AG08395 (cell line): ENCODE measurements around the gene CYP19A1.
A peak's percentile ranks its signal among the peaks of the same experiment; 100 is the strongest.

Experiments
- DNase-seq: peaks from one replicate; pipeline ENCODE4 v3.0.0; 2012; ENCODE audit warnings: mixed read lengths, low spot score

The CYP19A1 gene

DNA sequence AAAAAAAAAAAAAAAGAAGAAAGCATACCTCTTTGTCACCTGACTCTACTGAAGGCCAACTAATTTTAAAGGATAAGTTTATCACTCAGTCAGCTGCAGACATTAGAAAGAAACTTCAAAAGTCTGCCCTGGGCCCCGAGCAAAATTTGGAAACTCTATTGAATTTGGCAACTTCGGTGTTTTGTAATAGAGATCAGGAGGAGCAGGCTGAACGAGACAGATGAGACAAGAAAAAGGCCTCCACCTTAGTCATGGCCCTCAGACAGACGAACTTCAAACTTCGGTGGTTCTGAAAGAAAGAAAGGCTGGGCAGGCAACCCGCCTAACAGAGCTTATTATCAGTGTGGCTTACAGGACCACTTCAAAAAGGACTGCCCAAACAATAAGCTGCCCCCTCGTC lies 21.6 kb upstream of the CYP19A1 start:
- DNase-seq = no peak

GRCh38 chr15:51356983-51357382 lies 18.6 kb upstream of the CYP19A1 start:
- no peak for DNase-seq

DNA sequence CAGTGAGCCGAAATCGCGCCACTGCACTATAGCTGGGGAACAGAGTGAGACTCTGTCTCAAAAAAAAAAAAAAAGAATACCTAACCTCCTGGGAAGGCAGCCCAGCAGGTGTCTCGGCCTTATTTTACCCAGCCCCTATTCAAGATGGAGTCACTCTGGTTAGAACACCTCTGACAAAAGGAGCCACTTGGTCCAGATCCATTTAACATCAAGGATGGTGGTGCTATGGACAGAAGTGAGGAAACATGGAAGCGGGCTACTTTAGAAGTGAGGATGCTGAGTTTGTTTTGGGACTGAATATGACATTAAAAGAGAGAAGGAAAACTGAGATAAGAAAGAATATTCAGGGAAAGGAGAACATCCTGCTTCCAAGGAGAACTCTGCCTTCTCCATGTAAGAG lies 17.8 kb upstream of the CYP19A1 start:
- DNase-seq = no peak

DNA sequence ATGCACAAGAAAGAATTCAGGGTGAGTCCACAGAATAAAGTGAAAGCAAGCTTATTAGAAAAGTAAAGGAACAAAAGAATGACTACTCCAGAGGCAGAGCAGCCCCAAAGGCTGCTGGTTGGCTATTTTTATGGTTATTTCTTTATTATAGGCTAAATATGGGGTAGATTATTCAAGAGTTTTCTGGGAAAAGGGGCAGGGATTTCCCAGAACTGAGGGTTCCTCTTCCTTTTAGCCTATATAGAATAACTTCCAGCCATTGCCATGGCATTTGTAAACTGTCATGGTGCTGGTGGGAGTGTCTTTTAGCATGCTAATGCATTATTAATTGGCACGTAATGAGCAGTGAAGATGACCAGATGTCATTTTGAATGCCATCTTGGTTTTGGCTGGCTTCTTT lies 16.7 kb upstream of the CYP19A1 start:
- no peak for DNase-seq

GRCh38 chr15:51353976-51354375 lies 15.6 kb upstream of the CYP19A1 start:
- no peak for DNase-seq

- DNase-seq = no peak
Observed at GRCh38 chr15:51350723-51351122, 12.3 kb upstream of the CYP19A1 start.

DNA sequence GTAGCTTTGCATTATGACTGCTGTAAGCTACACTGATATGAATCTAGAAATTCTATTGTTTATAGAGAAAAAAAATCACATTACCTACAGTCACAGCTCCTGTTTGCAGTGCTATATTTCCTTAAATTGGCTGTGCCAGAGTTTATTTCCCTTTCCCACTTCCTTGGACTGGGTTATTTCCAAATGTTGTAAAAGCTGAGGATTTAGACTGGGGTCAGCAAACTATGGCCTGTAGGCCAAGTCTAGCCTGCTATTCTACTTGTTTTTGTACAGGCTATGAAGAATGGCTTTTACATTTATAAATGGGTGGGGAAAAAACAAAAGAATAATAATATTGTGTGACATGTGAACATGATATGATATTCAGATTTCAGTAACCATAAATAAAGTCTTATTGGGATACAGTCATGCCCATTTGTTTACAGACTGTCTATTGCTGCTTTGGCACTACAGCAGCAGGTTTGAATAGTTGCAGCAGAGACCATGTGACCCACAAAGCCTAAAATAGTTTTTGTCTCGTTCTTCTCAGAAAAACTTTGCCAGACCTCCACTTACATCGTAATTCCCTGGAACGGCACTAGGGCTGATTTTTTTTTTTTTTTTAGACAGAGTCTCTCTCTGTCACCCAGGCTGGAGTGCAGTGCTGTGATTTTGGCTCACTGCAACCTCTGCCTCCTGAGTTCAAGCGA lies 10.9 kb upstream of the CYP19A1 start:
- no peak for DNase-seq

DNA sequence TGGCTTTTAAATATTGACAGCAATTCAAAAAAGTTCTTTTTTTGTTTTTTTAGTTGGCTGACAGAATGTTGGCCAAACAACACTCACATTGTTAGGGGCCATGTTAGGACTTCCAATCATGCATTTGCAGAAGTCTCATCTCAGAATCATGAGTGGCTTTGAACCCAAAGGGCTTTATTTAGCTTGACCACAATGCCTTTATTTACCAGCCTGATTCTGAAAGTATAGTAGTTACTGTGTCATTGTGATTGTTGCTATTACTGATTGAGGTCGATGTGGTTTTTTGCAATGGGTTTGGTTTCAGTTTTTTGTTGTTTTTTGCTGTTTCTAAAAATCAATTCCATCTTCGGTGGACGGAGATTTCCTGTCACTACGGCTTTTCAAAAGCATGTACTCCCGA lies 10.3 kb upstream of the CYP19A1 start:
- no peak for DNase-seq

GRCh38 chr15:51346136-51346535 lies 7.7 kb upstream of the CYP19A1 start:
- no peak for DNase-seq

GRCh38 chr15:51343466-51343865 lies 5.1 kb upstream of the CYP19A1 start:
- DNase-seq = no peak

DNA sequence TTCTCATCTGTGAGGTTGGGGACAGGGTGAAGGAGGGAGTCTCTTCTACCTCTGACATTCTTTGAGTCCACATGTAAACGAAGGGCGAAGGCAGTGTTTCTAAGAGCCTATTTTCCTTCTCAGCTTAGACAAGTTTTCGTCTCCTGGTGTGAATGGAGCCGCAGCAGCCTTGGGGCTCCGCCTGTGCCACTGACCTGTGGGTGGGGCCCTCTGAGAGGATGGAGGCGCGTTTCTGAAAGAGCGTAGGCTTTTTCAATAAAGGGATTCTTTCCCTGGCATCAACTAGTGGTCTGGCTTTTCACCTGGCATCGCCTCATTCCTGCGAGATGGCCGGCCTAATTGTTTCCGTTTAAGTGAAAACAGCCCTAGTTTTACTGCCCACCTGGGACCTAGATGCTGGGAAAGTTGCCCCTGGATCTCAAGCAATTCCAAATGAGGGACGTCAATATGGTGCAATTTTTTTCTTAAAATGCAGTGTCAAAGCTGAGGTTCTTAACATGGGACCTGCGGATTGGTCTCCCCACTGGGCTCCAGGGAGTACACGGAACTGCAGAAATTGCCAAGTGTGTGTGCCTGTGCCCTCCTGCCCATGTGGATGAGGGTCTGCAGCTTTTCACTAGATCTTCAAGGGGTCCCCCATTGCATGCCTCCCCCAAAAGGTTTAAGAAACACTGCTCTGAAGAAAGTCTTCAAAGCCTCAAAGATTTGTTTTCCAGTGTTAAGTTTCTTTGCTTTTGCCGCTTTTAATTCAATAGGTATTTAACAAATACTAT lies 4.0 kb upstream of the CYP19A1 start:
- no peak for DNase-seq

DNA sequence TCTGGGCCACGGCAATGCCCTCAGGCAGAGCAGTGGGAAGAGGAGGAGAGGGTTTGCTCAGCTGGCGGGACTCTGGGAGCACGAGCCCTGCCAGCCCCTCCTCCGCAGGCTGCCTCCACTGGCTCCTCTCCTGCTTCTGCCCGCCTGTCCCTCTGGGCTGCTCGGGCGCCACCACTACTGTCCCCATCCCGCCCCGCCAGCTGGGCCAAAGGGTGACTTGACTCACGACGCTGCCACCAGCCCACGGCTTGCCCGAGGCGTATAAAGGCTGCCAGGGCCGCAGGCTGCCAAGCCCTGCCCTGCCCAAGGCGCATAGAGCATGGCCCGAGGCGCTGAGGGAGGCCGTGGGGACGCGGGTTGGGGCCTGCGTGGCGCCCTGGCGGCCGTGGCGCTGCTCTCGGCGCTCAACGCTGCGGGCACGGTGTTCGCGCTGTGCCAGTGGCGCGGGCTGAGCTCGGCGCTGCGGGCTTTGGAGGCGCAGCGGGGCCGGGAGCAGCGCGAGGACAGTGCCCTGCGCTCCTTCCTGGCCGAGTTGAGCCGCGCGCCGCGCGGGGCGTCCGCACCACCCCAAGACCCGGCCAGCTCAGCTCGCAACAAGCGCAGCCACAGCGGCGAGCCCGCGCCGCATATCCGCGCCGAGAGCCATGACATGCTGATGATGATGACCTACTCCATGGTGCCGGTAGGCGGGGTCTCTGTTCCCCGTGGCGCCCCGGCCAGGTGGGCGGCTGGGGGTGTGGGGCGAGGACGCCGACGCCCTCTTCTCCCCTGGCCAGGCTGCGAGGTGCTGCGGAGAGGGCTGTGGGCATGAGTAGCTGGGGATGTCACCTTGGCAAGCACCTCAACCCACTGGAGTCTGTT lies 3.2 kb upstream of the CYP19A1 start, which contains the start of gene GLDN:
Gene GLDN, plus strand, starts transcription at position 290 of the 861 bp plus-strand sequence. Its CDS starts 30 bp downstream, at position 320.
- DNase-seq = peak; percentile 13

GRCh38 chr15:51335538-51336410 lies 2.6 kb downstream of the CYP19A1 start:
- no peak for DNase-seq

GRCh38 chr15:51335087-51335486 lies 3.3 kb downstream of the CYP19A1 start:
- no peak for DNase-seq

- DNase-seq = no peak
Observed at GRCh38 chr15:51334011-51334451, 4.4 kb downstream of the CYP19A1 start.

- no peak for DNase-seq
Observed at GRCh38 chr15:51333571-51333970, 4.8 kb downstream of the CYP19A1 start.

DNA sequence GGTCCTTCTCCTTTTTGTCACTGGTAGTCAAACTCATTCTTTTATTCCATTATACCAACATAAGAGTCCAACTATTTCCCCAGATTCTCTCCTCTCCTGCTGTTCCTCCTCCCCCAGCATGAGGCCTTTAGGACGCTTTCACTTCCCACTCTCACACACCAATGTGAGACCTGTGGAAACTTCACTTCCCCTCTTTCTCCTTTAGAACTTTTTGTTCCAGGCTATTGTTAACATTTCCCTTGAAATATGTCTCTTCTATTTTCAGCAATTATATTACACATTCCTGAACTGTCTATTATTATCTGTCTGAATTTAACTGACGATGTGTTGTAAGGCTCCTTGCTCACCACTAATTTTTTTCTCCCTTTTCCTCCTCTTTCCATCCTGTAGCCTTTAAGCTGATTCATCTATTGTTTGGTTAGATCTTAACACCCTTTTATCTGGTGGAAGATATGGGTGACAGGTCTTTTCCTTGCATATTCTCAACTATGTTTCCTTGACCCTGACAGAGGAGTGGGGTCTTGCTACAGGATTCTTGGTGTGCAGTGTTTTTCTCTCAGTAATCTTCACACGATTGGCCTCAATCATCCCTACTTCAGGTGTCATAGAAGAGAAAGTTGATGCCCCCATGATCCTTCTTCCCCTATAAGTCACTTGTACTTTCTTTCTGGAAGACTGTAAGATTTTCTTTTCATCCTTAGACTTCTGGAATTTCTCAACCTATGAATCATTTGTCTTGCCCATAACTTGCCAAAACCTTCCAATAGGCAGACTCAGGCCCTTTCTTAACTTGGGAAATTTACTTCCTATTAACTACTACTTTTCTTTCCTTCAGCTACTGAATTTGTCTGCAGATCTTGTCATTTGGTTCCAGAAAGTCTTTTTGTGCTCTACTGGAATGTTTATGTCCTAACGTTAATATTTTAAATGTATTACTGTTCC lies 5.9 kb downstream of the CYP19A1 start:
- DNase-seq = peak; percentile 47

DNA sequence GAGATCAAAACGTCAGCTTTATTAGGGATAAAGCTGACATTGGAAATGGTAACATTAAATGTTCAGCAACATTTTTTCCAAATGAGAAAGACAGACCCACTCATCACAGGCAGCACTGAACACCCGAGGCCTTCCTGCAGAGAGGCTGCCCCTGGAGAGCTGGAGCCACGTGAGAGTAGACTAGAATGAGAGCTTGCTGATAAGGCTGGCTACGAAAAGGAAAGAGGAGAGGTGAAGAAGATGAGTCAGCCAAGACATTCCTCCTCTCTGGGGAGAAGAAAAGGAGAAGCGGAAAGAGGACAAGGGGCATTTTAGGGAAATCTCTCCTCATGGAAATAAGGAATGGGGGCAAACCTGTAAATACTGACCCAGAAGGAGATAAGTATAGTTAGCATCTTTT lies 7.3 kb downstream of the CYP19A1 start:
- no peak for DNase-seq

DNA sequence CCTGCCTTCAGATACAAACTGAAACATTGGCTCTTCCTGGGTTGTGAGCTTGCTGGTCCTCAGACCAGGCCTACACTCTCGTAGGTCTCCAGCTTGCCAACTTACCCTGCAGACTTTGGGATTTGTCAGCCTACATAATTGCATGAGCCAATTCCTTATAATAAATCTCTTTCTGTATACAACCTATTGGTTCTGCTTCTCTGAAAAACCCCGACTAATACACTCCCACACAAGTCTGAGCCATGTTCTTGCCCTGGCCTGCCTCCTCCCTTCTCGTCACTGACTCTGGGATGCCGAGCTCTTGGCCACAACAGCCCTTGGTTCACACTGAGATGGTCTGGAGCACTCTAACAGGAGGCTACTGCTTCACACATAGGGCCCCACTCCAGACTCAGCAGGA lies 9.5 kb downstream of the CYP19A1 start:
- DNase-seq = no peak

GRCh38 chr15:51327081-51327480 lies 11.3 kb downstream of the CYP19A1 start:
- no peak for DNase-seq
